COR-L47 (cell line): ENCODE data around the gene LCN15.
A peak's percentile ranks its signal among the peaks of the same experiment; 100 is the strongest.
"Not testable (repeated sequence)": the region's sequence is repeated elsewhere in the genome, so short reads cannot be mapped to it uniquely, and the experiment has no call there.

ENCODE experiments used
- DNase-seq: peaks from one replicate; lab custom pipeline; 2025; lab: John Stamatoyannopoulos, UW

LCN15 gene

DNA sequence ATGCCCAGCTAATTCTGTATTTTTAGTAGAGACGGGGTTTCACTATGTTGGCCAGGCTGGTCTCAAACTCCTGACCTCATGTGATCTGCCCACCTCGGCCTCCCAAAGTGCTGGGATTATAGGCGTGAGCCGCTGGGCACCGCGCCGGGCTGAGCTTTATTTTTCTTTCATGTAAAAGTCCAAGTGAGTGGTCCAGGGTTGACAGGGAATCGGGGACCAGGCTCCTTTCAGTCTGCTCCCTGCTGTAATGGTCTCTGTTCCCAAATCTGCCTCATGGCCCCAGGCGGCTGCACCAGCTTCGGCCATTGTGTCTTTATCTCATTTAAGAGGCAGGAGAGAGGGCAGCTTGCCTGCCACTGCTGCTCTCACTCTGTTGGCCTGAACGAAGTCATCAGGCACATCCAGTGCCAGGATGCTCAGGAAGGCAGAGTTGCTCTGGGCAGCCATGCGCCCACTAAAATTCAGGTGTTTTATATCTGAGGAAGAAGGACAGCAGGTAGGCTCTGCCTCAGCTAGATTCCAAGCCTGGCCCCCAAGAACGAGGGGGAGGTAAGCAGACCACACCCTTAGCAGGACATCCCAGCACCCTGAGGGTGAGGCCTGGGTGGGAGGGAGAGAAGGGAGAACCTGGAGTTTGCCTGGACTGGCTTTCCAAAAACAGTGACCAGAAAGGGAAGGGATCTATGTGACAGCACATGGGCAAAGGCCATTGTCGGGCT, 30.1 kb upstream of the LCN15 start:
- DNase-seq = no peak

DNA sequence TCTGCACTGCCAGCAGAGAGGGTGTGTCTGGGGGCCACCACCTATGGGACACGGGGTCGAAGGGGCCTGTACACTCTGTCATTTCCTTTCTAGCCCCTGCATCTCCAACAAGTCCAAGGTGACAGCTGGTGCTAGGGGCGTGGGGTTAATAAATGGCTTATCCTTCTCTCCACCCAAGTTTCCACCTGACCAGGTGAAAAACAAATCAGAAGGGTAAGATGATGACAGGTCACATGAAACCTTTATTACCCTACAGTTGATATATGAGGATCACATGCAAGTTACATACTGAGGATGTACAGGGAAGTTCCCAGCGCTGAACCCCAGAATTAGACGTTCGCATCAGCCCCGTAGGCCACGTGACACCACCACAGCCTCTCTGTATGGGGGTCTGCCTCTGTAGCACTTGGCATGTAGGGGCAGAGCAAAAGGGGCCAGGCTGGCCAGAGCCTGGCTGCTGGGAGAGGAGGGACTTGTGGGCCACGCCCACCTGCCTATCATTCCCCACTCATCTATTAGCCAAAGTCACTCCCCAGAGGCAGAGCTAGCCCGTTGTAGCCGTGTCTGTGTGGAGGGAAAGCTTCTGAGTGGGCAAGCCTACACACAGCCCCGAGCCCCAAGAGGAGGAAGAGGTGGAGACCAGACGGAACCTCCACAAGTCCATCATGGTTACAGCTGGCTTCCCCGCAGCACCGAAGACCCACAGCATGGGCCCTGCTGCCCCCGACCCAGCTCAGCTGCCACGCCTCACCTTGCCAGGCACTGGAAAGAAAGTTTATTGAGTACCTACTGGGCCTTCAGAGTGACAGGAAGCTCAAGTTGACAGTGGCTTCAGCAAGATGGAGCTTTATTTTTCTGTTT, 29.0 kb upstream of the LCN15 start:
- no peak for DNase-seq

GRCh38 chr9:136792321-136793085, 28.2 kb upstream of the LCN15 start:
- no peak for DNase-seq

- DNase-seq = peak; percentile 65
Observed at GRCh38 chr9:136791516-136792276, 27.4 kb upstream of the LCN15 start.

GRCh38 chr9:136790640-136791515, 26.6 kb upstream of the LCN15 start, which contains the start of gene TMEM141:
TSS of gene TMEM141 (plus strand) at chr9:136791344. CDS start at chr9:136791371, 27 bp downstream.
- peak; percentile 99 for DNase-seq

DNA sequence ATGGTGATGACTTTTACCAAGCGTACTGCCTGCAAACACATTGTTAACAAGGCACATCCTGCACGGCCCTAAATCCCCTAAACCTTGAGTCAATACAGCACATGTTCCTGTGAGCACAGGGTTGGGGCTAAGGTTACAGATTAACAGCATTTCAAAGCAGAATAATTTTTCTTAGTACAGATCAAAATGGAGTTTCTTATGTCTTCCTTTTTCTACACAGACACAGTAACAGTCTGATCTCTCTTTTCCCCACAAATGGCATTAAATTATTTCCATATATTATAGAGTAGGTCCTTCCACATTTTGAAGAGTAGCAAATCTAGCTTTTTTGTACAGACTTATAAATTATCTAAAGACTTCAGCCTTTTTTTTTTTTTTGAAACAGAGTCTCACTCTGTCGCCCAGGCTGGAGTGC, 25.2 kb upstream of the LCN15 start:
- no peak for DNase-seq

DNA sequence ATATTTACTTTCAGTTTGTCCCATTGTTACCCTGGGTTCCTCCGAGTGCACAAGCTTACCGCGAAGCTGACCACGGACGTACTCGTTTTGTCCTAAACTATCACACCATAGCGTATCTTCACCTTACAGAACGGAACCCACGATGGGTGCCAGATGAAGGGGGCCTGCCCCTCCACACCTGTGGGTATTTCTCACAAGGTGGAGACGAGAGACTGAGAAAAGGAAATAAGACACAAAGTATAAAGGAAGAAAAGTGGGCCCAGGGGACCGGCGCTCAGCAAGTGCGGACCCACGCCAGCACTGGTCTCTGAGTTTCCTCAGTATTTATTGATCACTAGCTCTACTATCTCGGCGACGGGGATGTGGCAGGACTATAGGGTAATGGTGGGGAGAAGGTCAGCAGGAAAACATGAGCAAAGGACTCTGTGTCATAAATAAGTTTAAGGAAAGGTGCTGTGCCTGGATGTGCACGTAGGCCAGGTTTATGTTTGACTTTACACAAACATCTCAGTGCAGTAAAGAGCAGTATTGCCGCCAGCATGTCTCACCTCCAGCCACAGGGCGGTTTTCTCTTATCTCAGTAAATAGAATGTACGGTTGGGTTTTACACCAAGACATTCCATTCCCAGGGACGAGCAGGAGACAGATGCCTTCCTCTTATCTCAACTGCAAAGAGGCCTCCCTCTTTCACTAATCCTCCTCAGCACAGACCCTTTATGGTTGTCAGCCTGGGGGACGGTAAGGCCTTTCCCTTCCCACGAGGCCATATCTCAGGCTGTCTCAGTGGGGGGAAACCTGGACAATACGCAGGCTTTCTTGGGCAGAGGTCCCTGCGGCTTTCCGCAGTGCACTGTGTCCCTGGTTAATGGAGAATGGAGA, 24.6 kb upstream of the LCN15 start:
- not testable (repeated sequence) for DNase-seq

GRCh38 chr9:136787690-136788400, 23.5 kb upstream of the LCN15 start:
- peak; percentile 77 for DNase-seq

DNA sequence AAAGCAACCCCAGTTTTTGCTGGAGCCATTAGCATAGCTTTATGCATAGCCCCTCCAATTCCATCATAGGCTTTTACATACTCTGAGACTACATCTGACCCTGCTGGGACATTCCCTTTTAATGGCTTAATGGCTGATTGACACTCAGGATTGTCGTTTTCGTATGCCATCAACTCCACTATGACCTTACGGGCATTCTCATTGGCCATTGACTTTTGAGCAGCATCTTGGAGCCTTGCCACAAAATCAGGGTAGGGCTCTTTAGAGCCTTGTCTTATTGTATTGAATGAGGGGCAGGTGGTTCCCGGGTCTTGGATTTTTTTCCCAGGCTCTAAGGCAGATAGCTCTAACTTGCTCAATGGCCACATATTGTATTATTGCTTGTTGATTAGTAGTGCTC, 22.7 kb upstream of the LCN15 start:
- not testable (repeated sequence) for DNase-seq

DNA sequence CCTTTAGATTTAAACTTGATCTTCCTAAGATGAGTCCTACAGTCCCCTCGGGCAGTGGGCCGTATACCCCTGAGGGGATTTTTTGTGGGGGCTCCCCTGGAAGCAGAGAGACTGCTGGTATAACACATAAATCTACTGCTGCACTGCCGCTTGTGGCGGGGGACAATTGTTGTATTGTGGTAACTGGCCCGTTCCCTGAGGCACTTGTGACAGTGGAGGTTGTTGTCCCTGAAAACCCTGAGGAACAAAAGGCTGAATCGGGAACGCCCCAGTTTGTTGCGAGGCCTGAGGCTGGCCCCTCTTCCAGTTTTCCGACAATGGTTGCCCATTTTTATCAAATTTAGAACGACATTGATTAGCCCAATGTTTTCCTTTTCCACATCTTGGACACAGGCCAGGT, 22.1 kb upstream of the LCN15 start:
- DNase-seq = no peak

- not testable (repeated sequence) for DNase-seq
Observed at GRCh38 chr9:136785565-136786355, 21.4 kb upstream of the LCN15 start.

- DNase-seq = no peak
Observed at GRCh38 chr9:136784997-136785361, 20.7 kb upstream of the LCN15 start.

GRCh38 chr9:136784249-136784996, 20.1 kb upstream of the LCN15 start:
- DNase-seq = peak; percentile 71

DNA sequence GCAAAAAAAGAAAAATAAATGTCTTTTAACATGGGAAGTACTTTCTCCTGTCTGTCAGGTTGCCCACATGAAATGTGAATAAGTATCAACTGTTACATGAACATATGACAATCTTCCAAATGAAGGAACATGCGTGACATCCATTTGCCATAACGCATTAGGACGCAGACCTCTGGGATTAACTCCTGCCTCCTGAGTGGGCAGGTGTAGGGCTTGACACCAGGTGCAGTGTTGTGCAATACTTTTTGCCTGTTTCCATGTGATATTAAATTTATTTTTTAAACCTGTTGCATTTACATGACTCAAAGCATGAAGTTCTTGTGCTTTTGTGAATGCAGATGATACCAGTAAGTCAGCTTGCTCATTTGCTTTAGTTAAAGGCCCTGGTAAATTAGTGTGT, 18.1 kb upstream of the LCN15 start:
- DNase-seq = no peak

DNA sequence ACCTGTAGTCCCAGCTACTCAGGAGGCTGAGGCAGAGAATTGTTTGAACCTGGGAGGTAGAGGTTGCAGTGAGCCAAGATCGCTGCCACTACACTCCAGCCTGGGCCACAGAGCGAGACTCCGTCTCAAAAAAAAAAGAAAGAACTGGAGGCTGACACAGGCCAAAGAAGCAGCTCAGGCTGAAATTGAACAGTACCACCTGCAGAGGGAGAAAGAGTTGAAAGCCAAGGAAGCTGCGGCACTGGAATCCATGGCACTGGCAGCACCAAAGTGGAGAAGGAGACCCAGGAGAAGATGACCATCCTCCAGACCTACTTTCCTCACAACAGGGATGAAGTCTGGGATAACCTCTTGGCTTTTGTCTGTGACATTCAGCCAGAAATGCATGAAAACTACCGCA, 15.5 kb upstream of the LCN15 start:
- no peak for DNase-seq

DNA sequence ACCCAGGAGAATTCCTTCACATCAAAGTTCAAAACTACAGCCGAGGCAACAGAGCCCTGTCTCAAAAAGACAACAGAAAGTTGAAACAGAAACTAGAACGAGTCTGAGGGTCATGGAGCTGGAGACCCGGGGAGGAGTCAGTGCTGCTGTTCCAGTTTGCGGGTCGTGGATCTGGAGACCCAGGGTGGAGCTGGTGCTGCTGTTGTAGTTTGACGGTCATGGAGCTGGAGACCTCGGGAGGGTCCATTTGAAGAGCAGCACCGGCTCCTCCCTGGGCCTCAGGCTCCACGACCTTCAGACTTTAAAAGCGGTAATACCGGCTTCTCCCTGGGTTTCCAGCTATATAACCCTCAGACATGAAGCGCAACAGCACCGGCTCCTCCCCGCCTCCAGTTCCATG, 13.0 kb upstream of the LCN15 start:
- no peak for DNase-seq

DNA sequence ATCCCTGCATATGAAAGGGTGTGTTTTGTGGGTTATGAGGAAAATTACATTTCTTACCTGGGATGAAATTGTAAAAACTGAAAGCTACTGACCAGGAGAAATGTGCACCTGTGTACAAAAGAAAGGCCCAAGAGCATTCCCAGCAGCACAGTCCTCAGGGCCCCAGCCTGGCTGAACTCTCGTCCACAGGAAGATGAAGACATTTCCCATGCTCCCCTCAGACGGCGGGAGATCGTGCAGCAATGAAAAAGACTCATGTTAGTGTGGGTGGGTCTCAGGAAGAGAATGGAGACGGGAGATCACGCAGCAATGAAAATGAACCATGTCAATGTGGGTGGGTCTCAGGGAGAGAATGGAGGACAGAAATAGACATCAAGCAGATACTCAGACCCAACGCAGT, 12.6 kb upstream of the LCN15 start:
- DNase-seq = no peak

DNA sequence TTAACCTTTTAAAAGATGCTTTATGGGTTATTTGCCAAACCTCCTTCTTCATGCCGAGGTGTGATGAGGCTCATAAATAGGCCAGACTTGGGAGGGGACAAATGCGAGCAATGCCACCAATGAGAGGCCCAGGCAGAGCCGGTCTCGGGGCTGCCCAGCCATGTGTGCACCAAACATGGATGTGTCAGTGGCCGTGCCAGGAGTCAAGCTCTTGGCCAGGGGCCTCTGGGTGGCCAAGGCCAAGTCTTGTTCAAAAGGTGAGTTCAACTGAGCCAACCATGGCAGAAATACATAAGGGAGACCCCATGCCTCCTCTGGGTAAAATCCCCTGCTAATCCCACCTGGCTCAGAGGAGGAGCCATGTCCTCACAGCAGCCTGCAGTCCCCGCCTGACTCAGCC, 10.9 kb upstream of the LCN15 start:
- DNase-seq = no peak
